ENCODE data around the gene RAET1G.

- TF ChIP-seq CTCF (IDR thresholded peaks at IDR 0.05) = no peak
- no peak for TF ChIP-seq POLR2A (IDR thresholded peaks at IDR 0.05)
Observed at GRCh38 chr6:149940672-149940982, 17.7 kb upstream of the RAET1G start.
